K562 (cell line): ENCODE measurements around the gene COL25A1. TPM values are rescaled to one million over a fixed set of nuclear protein-coding genes. Genes with fewer than 3 reads are reported as not detected.

ENCODE experiments used
- ATAC-seq: fragments of 200-7000 bp; cut with Tn5 transposase; 3 replicates; pipeline ENCODE4 v1.9.1; 2020; ENCODE audit warnings: moderate library complexity
- BruUV-seq: library from RNA; stranded (reverse); fragments of 400-500 nt; replicated peaks from 2 replicates; lab custom pipeline; 2021; lab: Mats Ljungman, UMichigan
- CTCF ChIA-PET: fragments of 300-600 bp; formaldehyde crosslinking; extraction: SDS; loops from one replicate; lab custom pipeline; 2021; ENCODE audit warnings: low intra/inter-chr PET ratio; lab: Yijun Ruan, JAX
- POLR2A ChIA-PET: fragments of 300-600, 350-650 bp; sonication (Branson Sonifier 250); formaldehyde crosslinking; extraction: SDS; loops from one replicate; lab custom pipeline; 2021; ENCODE audit warnings: antibody characterized with exemption, inconsistent platforms; lab: Yijun Ruan, JAX
- DNase-seq, 4 experiments: peaks; one replicate each; pipeline versions ENCODE4 v3.0.0 to v3.0.0-alpha.2; 2011 to 2018; ENCODE audit warnings: low spot score in 3 of 4, mixed read lengths in 3 of 4; ENCODE audit errors: extremely low read depth in 1 of 4
- FAIRE-seq: peaks from 2 replicates; lab custom pipeline; 2011; peaks lifted over from hg19 to GRCh38; lab: Jason Lieb, UNC
- H2AFZ ChIP-seq: 2 replicates; pipeline ENCODE4 v1.6.0; 2011; ENCODE audit warnings: low read depth, low read length, control low read depth, inconsistent platforms
- H3K27ac ChIP-seq: fragments of 200-600 bp; 3 replicates; pipeline ENCODE4 v1.8.0; 2011; ENCODE audit warnings: low read depth, mild to moderate bottlenecking, control low read depth, inconsistent platforms, low read length, moderate library complexity, mixed read lengths; ENCODE audit errors: extremely low read depth
- H3K27me3 ChIP-seq, 2 experiments: fragments of 300-600 bp in 1 of 2; 2 replicates in 1 of 2; 3 replicates in 1 of 2; pipeline versions ENCODE4 v1.6.0 to v1.8.0; 2011; ENCODE audit warnings: inconsistent platforms in 2 of 2, low read length in 2 of 2, mild to moderate bottlenecking in 1 of 2, mixed read lengths in 1 of 2, moderate library complexity in 1 of 2; ENCODE audit not compliant: control insufficient read depth in 2 of 2, insufficient read depth in 2 of 2
- H3K36me3 ChIP-seq: fragments of 300-600 bp; 3 replicates; pipeline ENCODE4 v1.8.0; 2011; ENCODE audit warnings: mild to moderate bottlenecking, low read length, inconsistent platforms; ENCODE audit not compliant: control insufficient read depth, insufficient read depth
- H3K4me1 ChIP-seq, 2 experiments: fragments of 200-600 bp in 1 of 2; replicated peaks in 1 of 2; 2 replicates in 1 of 2; 3 replicates in 1 of 2; pipeline versions ENCODE4 v1.5.1 to v1.8.0; 2011; ENCODE audit warnings: inconsistent platforms in 2 of 2, low read length in 2 of 2, mild to moderate bottlenecking in 1 of 2, mixed read lengths in 1 of 2, moderate library complexity in 1 of 2; ENCODE audit not compliant: control insufficient read depth in 2 of 2, insufficient read depth in 2 of 2
- H3K4me2 ChIP-seq: 2 replicates; pipeline ENCODE4 v1.6.1; 2011; ENCODE audit warnings: low read length, control low read depth, inconsistent platforms, mixed read lengths; ENCODE audit not compliant: insufficient read depth
- H3K4me3 ChIP-seq: fragments of 200-600 bp; sonication (generic), shearing (Covaris generic); 2 replicates; pipeline ENCODE4 v1.5.1; 2016; ENCODE audit warnings: control low read depth, inconsistent platforms
- H3K79me2 ChIP-seq: fragments of 200-600 bp; 3 replicates; pipeline ENCODE4 v1.8.0; 2011; ENCODE audit warnings: low read length, inconsistent platforms; ENCODE audit not compliant: control insufficient read depth, insufficient read depth
- H3K9ac ChIP-seq, 2 experiments: 2 replicates each; pipeline versions ENCODE4 v1.6.0 to v1.6.1; 2011; ENCODE audit warnings: low read depth in 2 of 2, low read length in 2 of 2, control low read depth in 1 of 2, inconsistent platforms in 1 of 2, mild to moderate bottlenecking in 1 of 2, mixed read lengths in 1 of 2; ENCODE audit not compliant: insufficient read depth in 1 of 2
- H3K9me1 ChIP-seq: one replicate; pipeline ENCODE4 v1.6.0; 2011; ENCODE audit warnings: inconsistent platforms, mild to moderate bottlenecking, low read length, moderate library complexity; ENCODE audit not compliant: control insufficient read depth, insufficient read depth
- H3K9me3 ChIP-seq: replicated peaks from 2 replicates; pipeline ENCODE4 v1.5.1; 2011; ENCODE audit warnings: low read depth, low read length, inconsistent platforms; ENCODE audit not compliant: control insufficient read depth, insufficient read depth
- H4K20me1 ChIP-seq: replicated peaks from 2 replicates; pipeline ENCODE4 v1.6.1; 2011; ENCODE audit warnings: low read length, inconsistent platforms, mixed read lengths; ENCODE audit not compliant: control insufficient read depth, insufficient read depth
- CXXC5 ChIP-seq: fragments of 250-450 bp; sonication (Bioruptor Pico); IDR thresholded peaks from 2 replicates; pipeline ENCODE4 v1.8.0; 2022; ENCODE audit warnings: inconsistent platforms, mild to moderate bottlenecking, moderate library complexity
- ETS1 ChIP-seq: conservative IDR thresholded peaks from 2 replicates; pipeline ENCODE4 v1.6.1; 2011; ENCODE audit warnings: low read depth, mild to moderate bottlenecking, low read length; ENCODE audit not compliant: control insufficient read depth
- HMBOX1 ChIP-seq: sonication (generic); IDR thresholded peaks from 2 replicates; pipeline ENCODE4 v1.6.1; 2016
- LCOR ChIP-seq: sonication (generic); formaldehyde crosslinking; IDR thresholded peaks from 2 replicates; pipeline ENCODE4 v1.8.0; 2022; ENCODE audit warnings: mild to moderate bottlenecking, missing genetic modification reagents
- PTTG1 ChIP-seq: fragments of 450-650 bp; IDR thresholded peaks from 2 replicates; pipeline ENCODE4 v1.6.1; 2016; ENCODE audit warnings: low read depth, mild to moderate bottlenecking, missing genetic modification characterization, missing compliant biosample characterization
- YY1 ChIP-seq, 3 experiments: IDR thresholded peaks; 2 replicates each; pipeline ENCODE4 v1.6.1; 2011; ENCODE audit warnings: low read length in 2 of 3, mild to moderate bottlenecking in 2 of 3, moderate library complexity in 2 of 3, borderline replicate concordance in 1 of 3, control low read depth in 1 of 3, low read depth in 1 of 3; ENCODE audit not compliant: insufficient read depth in 3 of 3, insufficient replicate concordance in 2 of 3, control insufficient read depth in 1 of 3, insufficient read length in 1 of 3; ENCODE audit errors: extremely low read depth in 1 of 3
- ZNF280B ChIP-seq: fragments of 250-450 bp; sonication (Bioruptor Pico); IDR thresholded peaks from 2 replicates; pipeline ENCODE4 v1.5.1; 2021; ENCODE audit warnings: mild to moderate bottlenecking
- ZNF512 ChIP-seq: IDR thresholded peaks from 2 replicates; pipeline ENCODE4 v1.6.1; 2016; ENCODE audit warnings: missing genetic modification characterization, missing compliant biosample characterization
- ZNF717 ChIP-seq: fragments of 250-450 bp; sonication (Bioruptor Pico); IDR thresholded peaks from 2 replicates; pipeline ENCODE4 v1.5.0; 2021
- in situ Hi-C: fragments of 300-500 bp; cut with MboI; formaldehyde crosslinking; loops from 4 replicates; pipeline ENCODE4 v1.15.0; 2018; ENCODE audit warnings: inconsistent platforms, mixed read lengths
- intact Hi-C: fragments of 100-400 bp; cut with micrococcal nuclease; formaldehyde crosslinking; loops from 2 replicates; pipeline ENCODE4 v1.14.2; 2022
- polyA plus RNA-seq, 8 experiments: library from polyadenylated mRNA; depleted of rRNA in 4 of 8; stranded (reverse) in 5 of 8; unstranded in 3 of 8; fragments of >200 nt; fragmentation: Nextera tagmentation in 2 of 8; fragmentation: Illumina TruSeq in 1 of 8; extraction: Ambion mirVana in 2 of 8; extraction: Trizol in 1 of 8; gene quantifications; 2 replicates each; pipeline versions ENCODE4 v1.2.1 to v1.2.3, GENCODE V29; 2011 to 2014; ENCODE audit warnings: inconsistent platforms in 1 of 8, missing spikeins in 1 of 8
- total RNA-seq, 7 experiments: library from RNA; depleted of rRNA in 6 of 7; stranded (reverse); fragments of >200 nt in 6 of 7; fragmentation: Illumina TruSeq in 2 of 7; extraction: Trizol in 2 of 7; gene quantifications; 2 replicates each; pipeline versions ENCODE4 v1.2.1 to v1.2.3, GENCODE V29; 2011 to 2021; ENCODE audit warnings: low replicate concordance in 1 of 7

The COL25A1 gene
- total and polyA plus RNA-seq, 9 of the 15 experiments (the other 6 are each of a cell fraction or from before 2014, with no cell fraction given) = 0.03 to 0.62 (median 0.27) TPM

- BruUV-seq = no TSS peak
- DNase-seq = no peak
- Histone ChIP-seq H3K4me1 (peaks cover 0 to 5% of the 10 kb centered on the region in 2 experiments; a peak in 1 of 5 replicates), H4K20me1 (no peaks in the 10 kb centered on the region), H3K9ac (no peak overlapping the region), H3K9me3 (no peaks in the 10 kb centered on the region), H2AFZ (no peak overlapping the region), H3K27me3 (no peaks in the 10 kb centered on the region), H3K4me3 (no peak overlapping the region), H3K27ac (no peak overlapping the region), H3K36me3 (no peaks in the 10 kb centered on the region), H3K4me2 (no peak overlapping the region), H3K9me1 (no peaks in the 10 kb centered on the region), H3K79me2 (no peaks in the 10 kb centered on the region)
- ATAC-seq = no peak
- POLR2A ChIA-PET = interaction anchor here (0.8 kb wide), 1 partner anchor 36 kb away, joined by 3 read pairs; no protein-coding TSS in a partner anchor
- CTCF ChIA-PET = no interaction called here
- TF ChIP-seq HMBOX1 (no peak), ZNF280B (CRISPR knock-in tag) (no peak), ZNF717 (CRISPR knock-in tag) (no peak), ZNF512 (tag) (no peak), CXXC5 (no peak), YY1 (IDR thresholded peaks at IDR 0.05; ENCODE audit: borderline replicate concordance in 1 of 3, control insufficient read depth in 1 of 3, extremely low read depth in 1 of 3, insufficient read depth in 3 of 3, insufficient read length in 1 of 3, insufficient replicate concordance in 2 of 3, low read depth in 1 of 3, low read length in 2 of 3) (no peak), PTTG1 (no peak), ETS1 (no peak), LCOR (CRISPR knock-in tag) (no peak)
- in situ Hi-C loops (no loop called here), intact Hi-C loops (no loop called here)
- FAIRE-seq = no peak
Observed at GRCh38 chr4:108930186-108930585, 372.3 kb downstream of the COL25A1 start.
